Amniotic stem cell (primary cell): ENCODE results near the gene BEGAIN.

Source experiments
- DNase-seq: peaks from one replicate; lab custom pipeline; 2025; lab: John Stamatoyannopoulos, UW

BEGAIN gene

DNA sequence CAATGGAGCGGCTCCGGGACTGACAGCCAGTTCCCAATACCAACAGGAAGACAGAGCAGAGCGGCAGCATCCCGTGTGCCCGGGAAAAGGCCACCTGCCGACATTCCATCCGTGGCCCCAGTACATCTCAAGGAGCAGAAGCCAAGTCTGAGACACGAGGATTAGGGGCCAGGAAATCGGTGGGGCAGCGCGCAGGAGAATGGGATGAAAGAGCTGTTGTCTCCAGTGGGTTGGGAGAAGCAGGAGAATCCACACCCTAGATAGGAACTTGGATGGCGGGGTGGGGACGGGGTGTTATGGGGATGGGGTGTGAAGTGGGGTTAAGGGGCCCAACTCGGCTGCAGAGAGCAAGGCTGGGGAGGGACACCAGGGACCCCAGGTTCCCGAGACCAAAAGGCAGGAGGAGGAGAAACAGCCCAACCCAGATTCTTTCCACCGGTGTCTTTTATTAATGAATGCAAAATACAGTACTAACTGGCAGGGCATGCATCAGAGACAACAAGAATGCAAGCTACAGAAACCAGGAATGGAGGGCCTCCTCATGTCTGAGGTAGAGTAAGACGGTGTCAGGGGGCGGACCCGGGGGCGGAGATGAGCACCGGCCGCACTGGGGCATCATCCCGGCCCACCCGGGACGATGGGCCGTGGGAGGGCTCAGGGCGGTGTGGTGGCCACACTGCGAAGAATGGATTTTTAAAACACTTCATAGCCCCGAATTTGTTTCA, 50.3 kb downstream of the BEGAIN start:
- DNase-seq: no peak

DNA sequence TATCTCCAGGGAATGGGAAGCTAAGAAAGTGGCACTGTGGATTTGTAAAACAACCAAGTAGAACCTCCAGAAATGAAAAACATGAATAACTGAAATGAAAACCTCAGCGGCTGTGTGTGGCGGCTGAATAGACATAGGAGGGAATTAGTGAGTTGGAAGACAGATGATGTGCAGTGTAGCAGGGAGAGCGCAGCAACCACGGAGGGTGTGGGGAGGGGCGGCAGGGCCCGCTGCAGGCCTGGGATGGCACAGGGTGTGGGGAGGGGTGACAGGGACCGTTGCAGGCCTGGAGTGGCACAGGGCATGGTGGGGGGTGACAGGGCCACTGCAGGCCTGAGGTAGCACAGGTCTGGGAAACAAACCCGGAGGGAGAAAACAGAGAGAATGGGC, 51.1 kb downstream of the BEGAIN start:
- DNase-seq: no peak

DNA sequence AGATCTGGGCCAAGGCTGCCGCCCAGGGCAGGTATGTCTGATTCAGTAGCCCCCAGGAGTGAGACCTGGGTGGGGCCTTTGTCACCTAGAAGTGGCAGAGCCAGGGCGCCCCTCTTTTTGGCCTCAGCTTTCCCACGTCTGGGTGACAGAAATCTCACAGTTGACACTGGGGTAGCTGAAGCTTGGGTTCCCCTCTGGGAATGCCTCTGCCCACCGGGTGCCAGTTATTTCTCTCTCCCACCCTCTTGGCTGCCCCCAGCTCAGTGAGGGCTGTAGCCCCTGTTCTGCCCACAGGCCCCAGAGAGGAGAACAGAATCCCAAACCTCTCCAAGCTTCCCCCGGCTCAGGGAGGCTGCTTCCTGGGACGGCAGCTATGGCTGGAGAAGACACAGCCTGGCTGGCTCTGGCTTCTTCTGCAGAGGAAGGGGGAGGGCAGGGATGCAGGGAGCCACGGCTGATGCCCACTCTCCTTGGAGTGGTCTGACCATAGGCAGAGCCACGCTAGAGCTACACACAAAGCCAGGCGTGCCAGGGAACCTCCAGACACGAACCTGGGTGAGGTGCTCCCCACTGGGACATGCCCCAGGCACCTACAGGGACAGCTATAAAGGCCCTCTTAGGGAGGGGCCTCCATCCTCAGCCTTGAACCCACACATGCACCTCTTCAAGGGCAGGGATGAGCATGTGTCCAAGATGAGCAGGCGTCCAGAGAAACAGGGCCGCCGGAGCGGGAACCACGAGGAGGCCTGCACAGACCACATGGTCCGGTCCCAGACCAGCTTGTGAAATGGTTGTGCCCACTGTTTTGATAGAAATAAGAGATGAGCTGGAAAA, 51.7 kb downstream of the BEGAIN start:
- DNase-seq: no peak

DNA sequence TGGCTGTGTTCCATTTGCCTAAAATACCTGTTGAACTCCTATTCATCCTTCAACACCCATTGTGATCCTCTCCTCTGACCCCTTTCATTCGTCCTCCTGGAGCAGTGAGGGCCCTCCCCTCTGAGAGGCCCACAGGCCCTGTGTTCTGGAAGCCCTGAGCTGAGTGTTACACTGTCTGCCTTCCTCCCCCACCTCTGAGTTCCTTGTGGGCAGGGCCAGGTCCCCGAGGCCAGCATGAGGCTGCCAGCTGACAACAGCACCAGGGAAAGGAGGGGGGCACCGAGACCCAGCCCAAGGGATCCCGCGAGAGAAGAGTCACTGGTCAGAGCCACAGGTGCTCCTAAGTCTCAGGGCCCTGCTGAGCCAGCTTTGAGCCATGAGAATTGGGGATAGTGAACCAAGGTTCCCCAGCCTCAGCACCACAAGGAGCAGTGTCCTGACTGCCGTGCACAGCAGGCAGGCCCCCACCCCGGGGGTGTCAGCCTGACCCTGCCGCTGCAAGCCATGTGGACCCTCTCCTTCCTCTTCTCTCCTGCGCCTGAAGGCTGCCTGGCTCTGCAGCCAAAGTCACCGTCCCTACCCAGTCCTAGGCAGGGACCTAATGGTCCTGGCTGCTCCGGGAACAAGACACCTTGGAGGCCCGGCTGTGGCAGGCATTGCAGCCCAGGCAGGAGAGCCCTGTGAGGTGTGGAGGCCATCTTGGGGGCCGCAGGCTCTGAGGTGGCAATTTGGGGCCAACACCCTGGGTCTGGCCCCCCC, 52.5 kb downstream of the BEGAIN start:
- DNase-seq: no peak

DNA sequence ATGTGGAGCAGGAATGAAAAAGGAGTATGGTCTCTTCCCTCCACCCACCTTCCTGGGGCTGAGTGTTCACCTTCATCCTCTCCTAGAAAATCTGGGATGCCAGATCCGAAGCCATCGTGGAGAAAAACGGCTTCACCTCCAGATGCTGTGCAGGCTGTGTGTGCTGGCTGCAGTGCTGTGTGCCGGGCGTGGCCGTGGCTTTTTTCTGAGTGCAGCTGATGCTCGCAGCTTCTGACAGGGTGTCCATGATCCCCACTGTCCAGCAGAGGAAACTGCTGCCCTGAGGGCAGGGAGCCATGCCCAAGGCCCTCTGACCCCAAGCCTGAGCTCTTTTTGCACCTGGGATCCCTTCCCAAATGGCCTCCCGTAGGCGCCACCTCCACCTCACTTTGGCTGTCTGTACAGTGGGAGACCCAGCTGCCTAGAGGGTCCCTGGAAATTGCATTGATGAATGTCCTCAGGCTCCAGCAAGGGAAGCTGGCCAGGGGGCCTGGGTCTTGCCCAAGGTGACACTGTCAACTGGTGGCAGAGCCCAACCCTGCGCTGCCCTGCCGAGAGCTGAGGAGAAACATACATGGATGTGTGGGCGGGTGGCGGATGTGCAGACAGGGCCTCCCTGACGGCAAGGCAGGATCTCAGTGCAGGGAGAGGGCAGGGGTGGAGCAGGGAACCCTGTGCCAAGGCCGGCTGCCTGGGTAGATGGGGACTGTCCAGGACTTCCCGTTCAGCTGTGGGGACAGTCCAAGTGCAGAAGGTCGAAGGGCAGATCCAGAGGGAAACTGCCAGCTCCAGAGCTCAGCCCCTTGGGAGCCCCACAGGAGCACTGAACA, 53.3 kb downstream of the BEGAIN start:
- DNase-seq: no peak

DNA sequence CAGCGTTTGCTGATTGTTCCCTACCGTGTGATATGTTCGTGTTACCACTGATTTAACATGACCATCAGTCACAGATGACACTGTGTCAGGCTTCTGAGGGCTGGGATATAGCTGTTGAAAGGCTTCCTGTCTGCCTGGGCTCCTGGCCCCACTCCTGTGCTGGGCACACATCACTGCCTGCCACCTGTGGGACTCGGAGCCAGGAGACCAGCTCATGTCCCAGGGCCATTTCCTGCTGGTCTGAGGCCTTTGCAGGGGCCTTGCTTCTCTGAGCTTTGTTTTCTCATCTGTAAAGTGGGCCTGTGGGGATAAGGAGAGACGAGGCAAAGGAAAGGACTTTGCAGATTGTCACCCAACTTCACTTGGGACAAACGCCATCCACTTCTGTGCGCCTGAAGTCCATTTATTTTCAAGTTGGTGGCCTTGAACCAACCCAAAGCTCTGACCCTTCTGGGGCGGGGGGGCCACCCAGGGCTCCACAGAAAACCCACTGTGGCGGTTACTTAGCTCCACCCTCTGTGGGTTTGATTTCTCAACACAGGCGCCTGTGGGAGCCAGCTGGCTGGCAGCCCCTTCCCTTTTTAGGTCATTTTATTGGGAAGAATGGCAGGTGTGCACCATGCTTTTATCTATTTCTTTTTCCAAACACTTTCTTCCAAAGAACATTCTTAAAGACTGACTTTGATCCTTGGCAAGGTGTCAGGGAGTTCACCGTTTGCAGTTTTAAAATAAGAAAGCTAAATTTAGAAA, 54.1 kb downstream of the BEGAIN start:
- no peak for DNase-seq

DNA sequence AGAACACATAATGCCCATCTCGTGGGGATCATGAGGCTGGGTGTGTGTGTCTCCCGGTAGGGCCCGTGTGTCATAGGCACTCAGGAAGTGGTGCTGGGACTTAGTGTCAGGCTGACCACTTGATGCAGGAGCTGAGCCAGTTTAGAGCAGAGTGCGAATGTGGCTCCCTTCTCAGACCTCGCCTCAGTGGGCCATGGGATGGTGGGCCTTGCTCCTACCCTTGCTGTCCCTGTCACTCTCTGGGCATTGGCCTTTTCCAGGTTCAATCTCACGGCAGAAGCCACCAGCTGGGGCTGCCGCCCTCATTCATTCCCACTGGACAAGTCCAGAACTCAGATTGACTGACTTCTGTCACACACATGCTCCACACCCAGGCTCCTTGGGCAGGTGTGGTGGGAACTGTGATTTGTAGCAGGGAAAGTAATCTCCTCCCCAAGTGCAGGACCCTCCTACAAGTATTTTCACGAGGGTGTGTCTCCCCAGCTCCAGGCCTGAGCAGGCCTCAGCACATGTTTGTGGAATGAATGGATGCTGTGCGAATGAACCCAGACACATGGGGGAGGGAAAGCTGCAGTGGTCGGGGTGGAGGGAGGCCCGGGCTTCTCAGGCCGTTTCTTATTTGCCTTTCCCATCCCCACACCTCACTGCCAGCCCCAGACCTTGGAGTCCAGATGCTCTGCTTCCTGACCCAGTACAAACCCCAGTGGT, 54.9 kb downstream of the BEGAIN start:
- DNase-seq: no peak

DNA sequence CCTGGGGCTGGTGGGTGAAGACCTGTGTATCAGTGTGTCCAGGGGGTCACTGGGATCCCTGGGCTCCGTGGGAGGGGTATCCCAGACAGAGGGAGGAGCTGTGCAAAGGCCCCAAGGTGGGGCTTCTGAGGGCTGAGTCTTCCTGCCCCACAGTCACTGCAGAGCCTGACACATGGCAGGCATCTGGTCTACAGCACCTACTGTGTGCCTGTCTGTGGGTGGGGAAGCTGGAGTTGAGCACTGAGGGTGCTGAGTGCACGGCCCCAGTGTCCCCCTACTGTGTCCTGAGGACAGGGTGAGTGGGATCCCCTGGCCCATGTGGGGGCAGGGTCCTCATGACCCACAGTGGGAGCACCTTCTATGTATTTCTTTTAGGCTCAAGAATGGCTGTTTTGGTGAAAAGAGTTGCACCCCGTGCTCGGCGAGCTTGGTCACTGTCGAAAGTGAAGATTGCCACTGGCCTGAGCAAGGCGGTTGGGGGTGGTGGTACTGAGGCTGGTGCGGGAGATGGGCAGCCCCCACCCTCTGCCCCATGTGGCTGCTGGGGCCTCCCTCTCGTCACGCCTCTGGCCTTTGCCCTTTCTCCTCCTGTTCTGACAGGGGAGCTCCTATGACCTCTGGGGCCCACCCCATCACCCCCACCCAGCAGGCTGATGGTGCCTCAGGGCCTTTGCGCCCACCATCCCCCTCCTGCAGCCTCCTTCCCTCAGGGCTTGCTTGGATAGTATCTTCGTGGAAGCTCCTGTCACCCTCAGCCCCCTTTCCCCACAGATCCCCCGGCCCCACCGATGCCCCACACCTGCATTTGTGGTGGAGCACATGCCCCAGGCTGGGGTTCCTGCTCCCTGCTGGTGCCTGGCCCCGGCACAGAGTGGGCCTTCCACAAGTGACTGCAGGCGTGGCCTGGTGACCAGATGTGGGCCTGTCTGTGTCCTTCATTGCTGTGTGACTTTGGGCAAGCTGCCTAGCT, 55.8 kb downstream of the BEGAIN start:
- no peak for DNase-seq

DNA sequence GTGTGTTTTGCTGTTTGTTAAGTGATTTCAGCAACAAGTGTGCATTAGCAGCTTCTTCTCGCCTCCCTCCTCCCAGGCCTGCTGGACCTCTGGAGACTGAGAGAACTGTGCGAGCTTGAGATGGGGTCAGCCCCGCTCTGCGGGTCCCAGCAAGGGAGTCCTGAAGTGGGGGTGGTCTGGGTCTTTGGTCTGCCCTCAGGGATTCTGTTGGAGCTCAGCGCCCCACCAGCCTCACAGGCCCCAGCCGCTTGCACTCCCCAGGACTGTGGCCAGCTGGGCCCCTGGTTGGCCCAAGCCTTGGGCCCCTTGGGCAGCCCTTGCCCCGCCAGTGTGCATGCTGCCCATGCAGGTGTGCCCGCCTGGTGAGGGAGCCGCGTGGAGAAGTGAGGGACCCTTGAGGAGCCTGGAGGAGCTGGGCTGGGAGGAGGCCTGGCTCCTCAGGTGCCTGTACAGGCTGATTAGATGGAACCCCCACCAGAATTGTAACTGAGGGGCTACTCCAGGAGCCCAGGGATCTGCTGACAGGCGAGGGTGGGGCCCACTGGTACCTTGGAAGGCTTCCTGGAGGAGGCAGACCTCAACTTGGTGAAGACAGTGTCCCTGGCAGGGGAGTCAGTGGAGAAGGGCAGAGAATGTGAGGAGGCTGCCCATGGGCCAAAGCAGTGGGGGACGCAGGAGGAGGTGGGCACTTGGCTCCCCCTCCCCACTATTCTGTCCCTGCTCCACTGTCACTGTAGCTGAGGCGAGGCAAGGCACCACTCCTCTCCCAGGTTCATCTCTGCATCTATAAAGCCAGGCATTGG, 56.7 kb downstream of the BEGAIN start:
- no peak for DNase-seq

DNA sequence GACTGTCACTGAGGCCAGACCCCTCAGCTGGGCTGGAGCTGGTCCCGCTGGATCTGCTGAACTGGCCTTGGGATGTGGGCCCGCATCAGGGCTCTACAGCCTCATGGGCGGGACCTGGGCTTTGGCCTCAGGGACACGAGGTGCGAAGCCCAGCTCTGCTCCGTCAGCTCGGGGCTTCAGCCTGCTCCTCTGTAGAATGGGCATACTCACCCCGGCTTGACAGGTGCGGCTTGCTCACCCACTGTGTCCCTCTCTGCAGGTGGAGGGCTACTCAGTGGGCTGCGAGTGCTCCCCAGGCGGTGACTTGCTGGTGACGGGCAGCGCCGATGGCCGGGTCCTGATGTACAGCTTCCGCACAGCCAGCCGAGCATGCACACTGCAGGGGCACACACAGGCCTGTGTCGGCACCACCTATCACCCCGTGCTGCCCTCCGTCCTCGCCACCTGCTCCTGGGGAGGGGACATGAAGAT, 57.6 kb downstream of the BEGAIN start:
- no peak for DNase-seq

DNA sequence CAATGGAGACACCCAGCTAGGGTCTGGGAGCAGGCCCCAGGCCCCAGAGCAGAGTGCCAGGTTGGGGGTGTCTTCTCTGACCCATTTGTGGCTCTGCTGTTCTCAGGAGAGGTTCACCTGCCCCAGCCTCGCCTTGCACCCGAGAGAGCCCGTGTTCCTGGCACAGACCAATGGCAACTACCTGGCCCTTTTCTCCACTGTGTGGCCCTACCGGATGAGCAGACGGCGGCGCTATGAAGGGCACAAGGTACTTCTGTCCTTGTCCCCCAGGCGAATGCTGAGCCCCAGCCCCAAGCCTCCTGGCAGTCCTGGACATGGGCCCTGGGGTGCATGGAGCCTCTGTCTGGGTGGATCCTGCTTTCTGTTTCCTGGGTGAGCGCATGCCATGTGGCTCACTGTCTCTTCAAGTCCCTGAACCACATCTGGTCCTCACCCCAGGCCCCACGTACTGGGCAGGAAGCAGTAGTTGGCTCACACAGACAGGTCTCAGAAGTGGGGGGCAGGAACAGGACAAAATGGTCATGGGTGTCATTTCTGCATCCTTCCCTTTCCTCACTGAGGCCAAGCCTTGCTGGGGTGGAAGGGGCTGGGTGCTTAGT, 58.2 kb downstream of the BEGAIN start:
- no peak for DNase-seq

DNA sequence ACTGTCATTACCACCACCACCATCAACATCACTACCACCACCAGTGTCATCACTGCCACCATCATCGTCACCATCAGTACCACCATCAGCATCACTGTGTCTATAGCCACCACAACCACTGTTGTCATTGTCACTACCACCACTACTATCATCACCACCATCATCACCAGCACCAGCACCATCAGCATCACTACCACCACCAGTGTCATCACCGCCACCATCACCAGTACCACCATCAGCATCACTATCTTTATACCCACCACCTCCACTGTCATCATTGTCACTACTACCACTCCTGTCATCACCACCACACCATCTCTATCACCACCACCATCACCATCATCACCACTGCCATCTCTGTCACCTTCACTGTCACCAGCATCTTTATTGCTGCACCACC, 60.6 kb downstream of the BEGAIN start:
- DNase-seq: no peak

DNA sequence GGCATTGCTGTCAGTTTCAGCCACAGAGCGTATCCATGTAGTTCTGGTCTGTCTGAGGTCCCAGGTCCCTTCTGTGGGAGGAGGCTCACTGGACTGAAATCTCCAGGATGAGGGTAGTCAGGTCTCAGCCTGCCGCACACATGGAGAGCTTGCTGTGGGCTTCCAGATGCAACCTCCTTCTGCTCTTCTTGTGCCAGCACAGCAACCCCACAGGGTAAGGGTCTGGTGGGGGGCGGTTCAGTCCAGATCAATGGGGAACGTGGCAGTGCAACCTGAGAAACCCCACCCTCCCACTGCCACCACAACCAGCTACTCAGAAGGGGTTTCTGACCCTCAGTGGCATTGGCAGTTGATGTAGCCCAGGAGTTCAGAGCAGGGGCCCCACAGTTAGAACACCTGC, 61.2 kb downstream of the BEGAIN start:
- no peak for DNase-seq

DNA sequence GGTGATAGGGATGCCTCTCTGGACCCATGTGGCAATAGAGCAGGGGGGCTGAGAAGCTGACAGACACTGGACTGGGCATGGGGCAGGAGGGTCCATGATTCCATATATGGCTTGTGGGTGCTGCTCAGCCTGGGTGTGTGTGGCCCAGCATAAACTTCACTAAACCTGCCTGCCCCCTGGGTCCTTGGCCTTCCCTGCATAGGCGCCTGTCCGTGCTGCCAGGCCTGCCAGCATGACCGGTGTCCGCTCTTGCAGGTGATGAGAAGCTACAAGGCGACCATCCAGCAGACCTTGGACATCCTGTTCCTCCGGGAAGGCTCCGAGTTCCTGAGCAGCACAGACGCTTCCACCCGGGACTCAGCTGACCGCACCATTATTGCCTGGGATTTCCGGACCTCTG, 61.6 kb downstream of the BEGAIN start:
- no peak for DNase-seq

DNA sequence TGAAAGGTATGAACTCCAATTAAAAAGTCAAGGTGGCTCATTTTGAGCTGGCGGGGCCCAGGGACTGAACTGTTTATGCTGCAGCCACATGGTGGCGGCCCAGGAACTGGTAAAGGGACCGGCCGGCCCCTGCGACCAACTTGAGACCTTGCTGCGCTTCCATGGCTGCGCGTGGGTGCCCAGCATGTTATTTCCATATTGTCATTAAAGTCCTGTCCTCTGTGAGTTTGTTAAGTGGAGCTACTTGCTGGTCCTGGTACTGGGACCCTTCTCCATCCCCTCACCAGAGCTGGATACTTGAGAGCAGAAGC, 62.3 kb downstream of the BEGAIN start:
- DNase-seq: no peak

DNA sequence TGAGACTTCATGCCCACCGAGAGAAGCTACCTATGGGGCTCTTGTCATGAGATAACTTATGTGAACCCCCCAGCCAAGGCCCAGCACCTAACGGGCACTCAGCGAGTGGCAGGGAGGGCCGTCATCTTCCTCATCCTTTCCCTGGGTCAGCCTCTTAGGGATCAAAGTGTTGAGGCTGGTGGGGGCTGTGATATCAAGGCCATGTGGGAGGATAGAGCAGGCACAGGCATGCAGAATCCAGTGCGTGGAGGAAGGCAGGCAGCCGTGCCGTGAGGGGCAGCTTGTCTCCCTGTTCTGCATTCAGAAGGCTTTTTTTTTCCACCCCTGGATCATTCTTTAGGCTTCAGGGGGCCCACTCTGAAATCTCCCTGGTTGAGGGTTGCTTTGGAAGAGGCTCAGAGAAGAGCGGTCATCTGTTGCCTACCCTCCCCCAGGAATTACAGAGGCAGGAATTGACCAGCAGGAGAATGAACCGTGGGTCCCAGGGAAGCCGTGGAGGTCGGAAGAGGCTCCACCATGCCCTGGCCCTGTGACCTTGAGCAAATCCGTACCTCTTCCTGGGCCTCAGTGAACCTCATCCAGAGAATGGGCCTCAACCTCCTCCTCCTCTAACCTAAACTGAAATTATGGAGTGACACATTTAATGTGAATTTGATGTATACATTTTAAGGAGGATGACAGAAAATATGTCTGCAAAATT, 62.8 kb downstream of the BEGAIN start:
- no peak for DNase-seq

DNA sequence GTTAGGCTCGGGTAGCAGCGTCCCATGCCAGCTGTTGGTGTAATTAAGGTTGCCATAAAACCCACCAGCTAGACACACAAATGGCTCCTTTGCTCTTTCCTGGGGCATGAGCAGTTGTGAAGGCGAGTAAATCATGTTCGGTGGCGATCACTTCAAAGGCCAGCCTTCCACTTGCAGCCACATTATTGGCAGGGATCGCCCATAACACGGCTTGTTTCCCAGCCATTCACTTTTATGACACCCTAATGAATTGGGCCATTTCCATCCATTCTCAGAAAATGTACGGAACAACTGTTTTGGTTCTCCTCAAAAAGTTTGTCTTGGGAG, 63.4 kb downstream of the BEGAIN start:
- no peak for DNase-seq
